Measurements from ENCODE around the gene PDXK.
"Not testable (repeated sequence)": the region's sequence is repeated elsewhere in the genome, so short reads cannot be mapped to it uniquely, and the experiment has no call there.

PDXK gene

DNA sequence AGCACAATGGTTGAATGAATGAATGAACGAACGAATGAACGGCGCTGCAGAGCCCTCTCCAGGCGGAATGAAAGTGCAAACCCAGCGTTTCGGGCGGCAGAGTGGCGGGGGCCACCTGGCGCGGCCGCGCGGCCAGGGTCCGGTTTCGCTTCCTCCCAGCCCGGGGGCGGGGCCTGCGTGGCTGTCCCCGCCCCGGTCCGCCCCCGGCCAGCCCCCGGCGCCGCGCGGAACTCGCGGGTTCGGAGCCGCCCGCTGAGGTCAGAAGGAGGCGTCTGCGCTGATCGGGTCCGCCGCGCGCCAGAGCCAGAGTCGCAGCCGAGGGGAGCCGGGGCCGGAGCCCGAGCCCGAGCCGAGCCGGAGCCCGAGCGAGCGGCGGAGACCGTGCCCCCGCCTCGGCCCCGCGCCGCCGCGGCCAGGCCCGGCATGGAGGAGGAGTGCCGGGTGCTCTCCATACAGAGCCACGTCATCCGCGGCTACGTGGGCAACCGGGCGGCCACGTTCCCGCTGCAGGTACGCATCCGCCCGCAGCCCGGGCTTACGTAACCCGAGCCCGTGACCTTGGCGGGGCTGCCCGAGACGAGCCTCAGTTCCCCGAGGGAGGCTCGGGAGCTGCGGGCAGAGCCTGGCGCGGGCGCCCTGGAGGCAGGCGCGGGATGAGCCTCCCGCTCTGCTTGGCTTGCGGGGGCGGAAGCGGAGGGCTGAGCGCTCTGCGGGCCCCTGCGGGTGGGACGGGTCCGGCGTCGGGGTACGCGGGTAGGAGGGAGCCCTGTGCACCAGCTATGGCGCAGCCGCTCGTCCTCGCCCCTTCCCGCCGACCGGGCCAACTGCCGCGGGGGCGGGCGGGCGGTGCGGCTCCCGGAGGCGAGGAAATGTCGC lies at the start of gene PDXK:
TSS of gene PDXK (plus strand) at position 258 of the 876 bp plus-strand sequence. CDS start at position 424, 166 bp downstream.
- DNase-seq = peak; percentile 80

GRCh38 chr21:43669828-43670605 lies 48.9 kb upstream of the PDXK start:
- no peak for DNase-seq

GRCh38 chr21:43675871-43676270 lies 43.1 kb upstream of the PDXK start:
- DNase-seq = no peak

DNA sequence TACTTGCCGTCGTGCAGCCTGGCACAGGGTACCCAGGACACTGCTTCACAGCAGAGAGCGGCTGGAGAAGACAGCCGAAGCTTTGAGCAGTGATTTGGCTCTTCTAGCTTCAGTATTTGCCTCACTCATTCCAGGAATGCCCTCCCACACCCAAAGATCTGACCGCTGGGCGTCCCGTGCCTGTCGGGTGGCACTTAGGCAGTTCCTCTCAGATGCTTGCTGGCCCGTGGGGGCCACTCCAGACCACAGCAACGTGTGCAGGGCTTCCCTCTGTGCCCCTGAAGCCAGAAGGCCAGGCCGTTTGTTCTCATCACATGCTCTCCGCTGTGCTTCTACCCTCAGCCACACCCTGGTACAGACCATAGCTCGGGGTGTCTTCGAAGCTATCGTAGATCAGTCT lies 42.5 kb upstream of the PDXK start:
- DNase-seq = no peak

GRCh38 chr21:43679951-43680350 lies 39.0 kb upstream of the PDXK start:
- DNase-seq = no peak

GRCh38 chr21:43680421-43680820 lies 38.5 kb upstream of the PDXK start:
- not testable (repeated sequence) for DNase-seq

DNA sequence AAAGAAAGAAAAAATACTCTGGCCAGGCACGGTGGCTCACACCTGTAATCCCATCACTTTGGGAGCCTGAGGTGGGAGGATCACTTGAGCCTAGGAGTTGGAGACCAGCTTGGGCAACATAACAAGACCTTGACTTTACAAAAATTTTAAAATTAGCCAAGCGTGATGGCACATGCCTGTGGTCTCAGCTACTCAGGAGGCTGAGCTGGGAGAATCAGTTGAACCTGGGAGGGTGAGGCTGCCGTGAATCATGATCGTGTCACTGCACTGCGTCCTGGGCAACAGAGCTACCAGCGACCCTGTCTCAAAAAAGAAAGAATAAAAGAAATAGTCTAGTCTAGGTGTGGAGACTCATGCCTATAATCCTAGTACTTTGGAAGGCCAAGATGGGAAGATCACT lies 37.3 kb upstream of the PDXK start:
- DNase-seq = no peak

- DNase-seq = no peak
These were observed 34.5 kb upstream of the PDXK start for GRCh38 chr21:43684424-43684823.

- DNase-seq = no peak
These were observed 31.9 kb upstream of the PDXK start for GRCh38 chr21:43686811-43687565.

- DNase-seq = no peak
These were observed 31.1 kb upstream of the PDXK start for GRCh38 chr21:43687566-43688399.

DNA sequence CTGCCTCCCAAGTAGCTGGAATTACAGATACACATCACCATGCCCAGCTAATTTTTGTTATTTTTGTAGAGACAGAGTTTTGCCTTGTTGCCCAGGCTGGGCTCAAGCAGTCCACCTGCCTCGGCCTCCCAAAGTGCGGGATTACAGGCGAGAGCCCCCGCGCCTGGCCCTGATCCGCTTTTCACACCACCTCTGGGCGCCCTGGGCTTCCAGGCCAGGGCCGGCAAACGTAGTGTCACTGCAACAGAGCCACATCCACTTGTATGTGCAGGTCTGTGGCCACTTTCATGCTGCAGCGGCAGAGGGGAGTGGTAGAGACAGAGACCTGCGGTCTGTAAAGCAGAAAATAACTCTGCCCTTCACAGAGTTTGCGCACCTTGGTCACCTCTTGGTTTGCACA lies 30.0 kb upstream of the PDXK start:
- DNase-seq = no peak

- no peak for DNase-seq
These were observed 29.2 kb upstream of the PDXK start for GRCh38 chr21:43689556-43690337.

- no peak for DNase-seq
These were observed 28.6 kb upstream of the PDXK start for GRCh38 chr21:43690346-43690745.

GRCh38 chr21:43691086-43691795 lies 27.7 kb upstream of the PDXK start:
- DNase-seq = no peak

DNA sequence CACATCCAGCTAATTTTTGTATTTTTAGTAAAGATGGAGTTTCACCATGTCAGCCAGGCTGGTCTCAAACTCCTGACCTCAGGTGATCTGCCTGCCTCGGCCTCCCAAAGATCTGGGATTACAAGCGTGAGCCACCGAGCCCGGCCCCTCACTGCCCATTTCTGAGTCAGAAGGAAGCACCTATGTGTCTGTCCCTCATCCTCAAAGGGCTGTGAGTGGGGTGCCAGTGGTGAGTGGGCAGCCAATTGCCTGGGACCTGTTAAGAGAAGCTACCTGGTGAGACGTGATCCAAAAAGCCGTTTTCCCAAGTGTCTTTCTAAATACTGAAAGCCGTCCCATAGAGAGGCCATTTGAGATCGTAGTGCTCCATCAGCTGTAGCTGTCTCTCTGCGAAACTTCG lies 27.1 kb upstream of the PDXK start:
- no peak for DNase-seq

GRCh38 chr21:43692949-43693348 lies 26.0 kb upstream of the PDXK start:
- no peak for DNase-seq

GRCh38 chr21:43693981-43694380 lies 24.9 kb upstream of the PDXK start:
- DNase-seq = no peak

GRCh38 chr21:43694437-43695079 lies 24.4 kb upstream of the PDXK start:
- no peak for DNase-seq

DNA sequence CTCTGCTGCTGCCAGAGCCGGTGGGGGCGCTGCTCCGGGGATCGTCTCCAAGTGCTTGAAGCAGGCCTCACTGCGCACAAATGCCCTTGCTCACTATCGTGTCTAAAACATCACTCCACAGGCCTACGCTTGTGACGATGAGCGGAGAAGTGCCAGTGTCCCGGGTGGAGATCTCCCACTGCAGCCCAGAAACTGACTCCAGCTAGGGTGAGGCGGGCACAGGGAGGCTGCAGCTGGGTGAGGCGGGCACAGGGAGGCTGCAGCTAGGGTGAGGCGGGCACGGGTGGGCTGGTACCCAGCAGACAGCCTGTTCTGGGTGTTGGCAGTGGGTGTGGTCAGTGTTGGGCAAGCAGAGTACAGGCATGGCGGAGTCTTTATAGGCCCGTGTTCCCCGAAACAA lies 22.7 kb upstream of the PDXK start:
- DNase-seq = no peak
